Activated CD8-positive, alpha-beta T cell treated with anti-CD3 and anti-CD28 coated beads, Interleukin-2, amount 10 ng/mL, durations not matched to agents 7 days and 5 days (primary cell): ENCODE measurements around the gene PHPT1. TPM values are rescaled to one million over a fixed set of nuclear protein-coding genes. Genes with fewer than 3 reads are reported as not detected.

ENCODE experiments used
- ATAC-seq: fragments of 150-1000 bp; cut with Tn5 transposase; one replicate; pipeline ENCODE4 v1.10.0; 2021; ENCODE audit warnings: moderate library complexity
- CTCF ChIA-PET: fragments of 350-600 bp; sonication (Branson Sonifier 250); formaldehyde crosslinking; loops from one replicate; lab custom pipeline; 2021; ENCODE audit warnings: antibody characterized with exemption; lab: Charles Lee
- POLR2A ChIA-PET: fragments of 350-600 bp; sonication (Branson Sonifier 250); formaldehyde crosslinking; loops from one replicate; lab custom pipeline; 2021; ENCODE audit warnings: antibody characterized with exemption; lab: Charles Lee
- DNase-seq: peaks from one replicate; pipeline ENCODE4 v3.0.0-alpha.2; 2020
- H3K27ac Mint-ChIP-seq: one replicate; pipeline ENCODE4 v1.8.0; 2021; ENCODE audit warnings: mild to moderate bottlenecking, mixed read lengths
- H3K27me3 Mint-ChIP-seq: one replicate; pipeline ENCODE4 v1.8.0; 2021; ENCODE audit warnings: low read depth, mixed read lengths
- H3K36me3 Mint-ChIP-seq: one replicate; pipeline ENCODE4 v1.8.0; 2021; ENCODE audit warnings: low read depth, mixed read lengths
- H3K4me1 Mint-ChIP-seq: one replicate; pipeline ENCODE4 v1.8.0; 2021; ENCODE audit warnings: low read depth, mixed read lengths
- H3K4me3 Mint-ChIP-seq: one replicate; pipeline ENCODE4 v1.8.0; 2021; ENCODE audit warnings: mild to moderate bottlenecking, mixed read lengths
- H3K9me3 Mint-ChIP-seq: one replicate; pipeline ENCODE4 v1.8.0; 2022; ENCODE audit warnings: mixed read lengths; ENCODE audit not compliant: insufficient read depth
- microRNA-seq: library from miRNA; unstranded; fragments of <30 nt; microRNA quantifications from one replicate; pipeline ENCODE4 v1.2.0, GENCODE V29; 2022
- total RNA-seq, 2 experiments: library from RNA; stranded (reverse); gene quantifications; one replicate each; pipeline ENCODE4 v1.2.3, GENCODE V29; 2021

The PHPT1 gene
- total RNA-seq, 2 experiments from 2014 or later: 108 to 119 TPM

GRCh38 chr9:136896027-136896426 lies 46.8 kb downstream of the PHPT1 start:
- Mint-ChIP-seq H3K27me3 (no peaks in the 10 kb centered on the region), H3K36me3 (peaks cover 41% of the 10 kb centered on the region), H3K27ac (no peak overlapping the region), H3K9me3 (no peaks in the 10 kb centered on the region), H3K4me1 (peaks cover 14% of the 10 kb centered on the region), H3K4me3 (no peak overlapping the region)
- POLR2A ChIA-PET: no interaction called here
- CTCF ChIA-PET: no interaction called here
- no peak for DNase-seq
- no peak for ATAC-seq

DNA sequence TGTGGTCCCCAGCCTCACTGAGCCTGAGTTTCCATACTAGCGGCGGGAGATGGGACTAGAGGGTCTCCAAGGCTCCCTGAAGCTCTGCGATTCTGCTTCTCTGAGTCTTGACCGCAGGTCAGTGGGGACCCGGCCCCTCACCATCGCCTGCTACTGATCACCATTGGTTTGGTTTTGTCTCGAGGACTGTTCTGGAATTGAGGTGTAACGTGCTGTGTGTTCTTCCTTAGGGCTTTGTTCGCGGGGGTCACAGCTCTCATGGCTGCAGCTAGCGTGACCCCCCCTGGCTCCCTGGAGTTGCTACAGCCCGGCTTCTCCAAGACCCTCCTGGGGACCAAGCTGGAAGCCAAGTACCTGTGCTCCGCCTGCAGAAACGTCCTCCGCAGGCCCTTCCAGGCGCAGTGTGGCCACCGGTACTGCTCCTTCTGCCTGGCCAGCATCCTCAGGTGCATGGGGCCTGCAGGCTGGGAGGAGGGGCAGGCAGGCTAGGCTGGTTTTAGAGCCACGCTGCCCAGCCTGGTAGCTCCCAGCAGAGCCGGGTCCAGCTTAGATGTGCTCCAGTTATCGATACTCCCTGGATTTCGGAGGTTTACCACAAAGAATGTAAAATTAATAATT lies 49.4 kb downstream of the PHPT1 start:
- Mint-ChIP-seq H3K4me3 (no peak overlapping the region), H3K4me1 (peaks cover 35% of the 10 kb centered on the region), H3K27me3 (no peaks in the 10 kb centered on the region), H3K36me3 (peaks cover 48% of the 10 kb centered on the region), H3K9me3 (no peaks in the 10 kb centered on the region), H3K27ac (no peak overlapping the region)
- no peak for ATAC-seq
- DNase-seq: no peak
- ChIA-PET CTCF (interaction anchor here (1.3 kb wide), 1 partner anchor 56 kb away, joined by 6 read pairs; the partner anchor contains the start of gene AJM1), POLR2A (interaction anchor here (1.1 kb wide), 1 partner anchor 12 kb away, joined by 3 read pairs; the partner anchor contains the start of gene TRAF2)

DNA sequence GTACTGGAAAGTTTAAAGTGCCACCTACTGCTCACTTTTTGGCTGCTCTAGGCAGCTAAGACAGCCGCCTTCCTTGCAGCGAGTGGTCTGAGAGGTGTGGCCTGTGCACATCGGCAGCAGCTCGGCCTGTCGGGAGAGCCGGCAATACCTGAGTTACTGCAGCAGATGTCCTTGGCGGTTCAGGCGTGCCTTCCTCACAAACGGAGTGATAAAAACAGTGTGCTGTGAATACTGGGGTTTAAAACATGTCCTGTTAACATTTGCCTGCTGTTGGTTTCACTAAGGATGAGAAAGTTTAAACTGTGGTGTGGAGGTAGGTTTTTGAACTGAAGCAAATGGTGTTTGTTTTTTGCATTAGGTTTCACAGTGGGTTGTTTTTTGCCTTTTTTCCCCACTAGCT lies 50.0 kb downstream of the PHPT1 start:
- CTCF ChIA-PET: interaction anchor here (1.3 kb wide), 1 partner anchor 57 kb away, joined by 6 read pairs; the partner anchor contains the start of gene AJM1
- H3K9me3 Mint-ChIP-seq: no peaks in the 10 kb centered on the region
- peaks cover 35% of the 10 kb centered on the region for H3K4me1 Mint-ChIP-seq
- POLR2A ChIA-PET: interaction anchor here (0.7 kb wide), 1 partner anchor 17 kb away, joined by 3 read pairs; no protein-coding TSS in a partner anchor
- no peak for ATAC-seq
- H3K27me3 Mint-ChIP-seq: no peaks in the 10 kb centered on the region
- no peak overlapping the region for H3K4me3 Mint-ChIP-seq
- H3K36me3 Mint-ChIP-seq: peaks cover 50% of the 10 kb centered on the region
- H3K27ac Mint-ChIP-seq: no peak overlapping the region
- DNase-seq: no peak

GRCh38 chr9:136900556-136900955 lies 51.3 kb downstream of the PHPT1 start:
- POLR2A ChIA-PET: interaction anchor here (3.2 kb wide), 1 partner anchor 14 kb away, joined by 28 read pairs; the partner anchor contains the start of gene TRAF2
- CTCF ChIA-PET: interaction anchor here (1.2 to 3.1 kb wide), 2 partner anchors 15 to 58 kb away, joined by 6 to 14 read pairs; partner anchors contain the start of genes AJM1 and TRAF2
- ATAC-seq (no peak), DNase-seq (no peak)
- H3K27me3 Mint-ChIP-seq: no peaks in the 10 kb centered on the region
- peaks cover 35% of the 10 kb centered on the region for H3K4me1 Mint-ChIP-seq
- no peaks in the 10 kb centered on the region for H3K9me3 Mint-ChIP-seq
- peaks cover 44% of the 10 kb centered on the region for H3K36me3 Mint-ChIP-seq
- H3K27ac Mint-ChIP-seq: peak overlapping the region; percentile 41
- H3K4me3 Mint-ChIP-seq: no peak overlapping the region

Small RNAs within 50 kb of the gene (microRNA-seq; reads per million reads assigned to microRNA genes)
- gene MIR4292: not detected
- 3.4 reads per million for gene MIR4479

Other genes starting within 250 kb of the PHPT1 start
- 1 to 10 TPM; 1.9 TPM for gene EGFL7, start 186.5 kb upstream of the PHPT1 start, total RNA-seq
- 10 to 100 TPM; 32.7 to 33.7 TPM for gene AGPAT2, start 162.0 kb upstream of the PHPT1 start, total RNA-seq
- gene DIPK1B, start 136.8 kb upstream of the PHPT1 start, total RNA-seq: under 1 TPM in 1 of 2 experiments, not detected in 1; 0.16 TPM
- 1 to 10 TPM; 1.8 to 2.4 TPM for gene LCN10, start 106.5 kb upstream of the PHPT1 start, total RNA-seq
- not detected for gene LCN6, start 100.9 kb upstream of the PHPT1 start, total RNA-seq
- not detected for gene LCN8, start 91.2 kb upstream of the PHPT1 start, total RNA-seq
- not detected for gene LCN15, start 84.9 kb upstream of the PHPT1 start, total RNA-seq
- 10 to 100 TPM; 39.9 to 43.2 TPM for gene TMEM141, start 58.1 kb upstream of the PHPT1 start, total RNA-seq
- under 1 TPM; 0.26 to 0.44 TPM for gene CCDC183, start 53.1 kb upstream of the PHPT1 start, total RNA-seq
- 100 to 1,000 TPM; 117 to 118 TPM for gene RABL6, start 41.5 kb upstream of the PHPT1 start, total RNA-seq
- gene AJM1, start 6.9 kb upstream of the PHPT1 start, total RNA-seq: 1 to 10 TPM; 5.3 to 5.6 TPM
- 10 to 100 TPM; 14.7 to 15.8 TPM for gene MAMDC4, start 2.9 kb downstream of the PHPT1 start, total RNA-seq
- 100 to 1,000 TPM; 279 to 310 TPM for gene EDF1, start 16.9 kb downstream of the PHPT1 start, total RNA-seq
- 10 to 100 TPM; 48.5 to 57.2 TPM for gene TRAF2, start 37.1 kb downstream of the PHPT1 start, total RNA-seq
- 100 to 1,000 TPM; 103 to 104 TPM for gene FBXW5, start 95.3 kb downstream of the PHPT1 start, total RNA-seq
- 1 to 10 TPM; 1.4 to 1.5 TPM for gene C8G, start 95.8 kb downstream of the PHPT1 start, total RNA-seq
- gene LCN12, start 102.9 kb downstream of the PHPT1 start, total RNA-seq: 1 to 10 TPM; 1.0 to 1.7 TPM
- gene PTGDS, start 128.1 kb downstream of the PHPT1 start, total RNA-seq: 1 to 10 TPM; 1.2 to 1.4 TPM
- gene LCNL1, start 133.6 kb downstream of the PHPT1 start, total RNA-seq: not detected
- gene PAXX, start 143.0 kb downstream of the PHPT1 start, total RNA-seq: 10 to 100 TPM; 80.6 to 85.2 TPM
- gene CLIC3, start 147.2 kb downstream of the PHPT1 start, total RNA-seq: 1 to 10 TPM; 3.6 to 4.8 TPM
- gene ABCA2, start 178.8 kb downstream of the PHPT1 start, total RNA-seq: 10 to 100 TPM; 61.5 to 62.0 TPM
- 1 to 10 TPM; 2.5 to 2.6 TPM for gene FUT7, start 182.7 kb downstream of the PHPT1 start, total RNA-seq
- gene NPDC1, start 196.8 kb downstream of the PHPT1 start, total RNA-seq: 10 to 100 TPM; 20.1 to 29.9 TPM
- gene ENTPD2, start 204.7 kb downstream of the PHPT1 start, total RNA-seq: under 1 TPM in 1 of 2 experiments, not detected in 1; 0.34 TPM
- gene SAPCD2, start 221.1 kb downstream of the PHPT1 start, total RNA-seq: 10 to 100 TPM; 56.8 to 57.0 TPM
- 10 to 100 TPM; 63.1 to 66.8 TPM for gene UAP1L1, start 228.1 kb downstream of the PHPT1 start, total RNA-seq
- 10 to 100 TPM; 42.2 to 49.2 TPM for gene MAN1B1, start 237.6 kb downstream of the PHPT1 start, total RNA-seq